Left lobe of liver (tissue), 2 donors: ENCODE results near the gene ERF. TPM values are rescaled to one million over a fixed set of nuclear protein-coding genes. Genes with fewer than 3 reads are reported as not detected.
"Not testable (repeated sequence)": the region's sequence is repeated elsewhere in the genome, so short reads cannot be mapped to it uniquely, and the experiment has no call there.

ENCODE experiments used
- ATAC-seq: fragments of 200-7000 bp; cut with Tn5 transposase; one replicate; pipeline ENCODE4 v1.9.1; 2020; ENCODE audit warnings: mild to moderate bottlenecking, moderate library complexity
- DNase-seq: peaks from one replicate; pipeline ENCODE4 v3.0.0-alpha.2; 2020; ENCODE audit warnings: low spot score
- total RNA-seq: library from RNA; stranded (reverse); gene quantifications from one replicate; pipeline ENCODE4 v1.2.1, GENCODE V29; 2021
- donor health status: DM: no; HTN: no; CAD: no; lungs with moderate emphysema.
- donor health status: DM: no; HTN: yes; CAD: no.

ERF gene
- total RNA-seq, 1 donor from 2014 or later = 35.9 TPM

- DNase-seq = no peak
- ATAC-seq = no peak
These were observed 21.4 kb upstream of the ERF start for GRCh38 chr19:42276284-42276683.

GRCh38 chr19:42275517-42275916, 20.6 kb upstream of the ERF start:
- ATAC-seq (no peak), DNase-seq (no peak)

- no peak for DNase-seq
- no peak for ATAC-seq
These were observed 20.2 kb upstream of the ERF start for GRCh38 chr19:42275103-42275502.

GRCh38 chr19:42274065-42274682, 19.2 kb upstream of the ERF start:
- DNase-seq (no peak), ATAC-seq (no peak)

- ATAC-seq (no peak), DNase-seq (no peak)
These were observed 18.6 kb upstream of the ERF start for GRCh38 chr19:42273407-42274064.

- ATAC-seq = no peak
These were observed 18.1 kb upstream of the ERF start for GRCh38 chr19:42272989-42273406.

GRCh38 chr19:42272535-42272897, 17.6 kb upstream of the ERF start:
- DNase-seq (no peak), ATAC-seq (no peak)

More at GRCh38 chr19:42272989-42273406, 18.1 kb upstream of the ERF start:
- no peak for DNase-seq

- ATAC-seq (no peak), DNase-seq (no peak)
These were observed 17.1 kb upstream of the ERF start for GRCh38 chr19:42271861-42272534.

- DNase-seq = peak; percentile 76
- ATAC-seq = peak; percentile 3
These were observed 16.1 kb upstream of the ERF start for GRCh38 chr19:42271045-42271419.

- peak; percentile 77 for DNase-seq
- peak; percentile 17 for ATAC-seq
These were observed 15.6 kb upstream of the ERF start for GRCh38 chr19:42270346-42271044.

- ATAC-seq (no peak), DNase-seq (peak; percentile 58)
These were observed 14.8 kb upstream of the ERF start for GRCh38 chr19:42269478-42270345.

- peak; percentile 78 for ATAC-seq
- peak; percentile 100 for DNase-seq
These were observed 14.0 kb upstream of the ERF start, which contains the start of gene CIC for GRCh38 chr19:42268704-42269477. TSS of gene CIC (plus strand) at chr19:42269252. CDS start at chr19:42271784, 2,532 bp downstream.

- peak; percentile 74 for ATAC-seq
- peak; percentile 99 for DNase-seq
These were observed 13.3 kb upstream of the ERF start for GRCh38 chr19:42268142-42268703.

GRCh38 chr19:42267644-42268141, 12.8 kb upstream of the ERF start:
- ATAC-seq (no peak), DNase-seq (no peak)

- not testable (repeated sequence) for DNase-seq
These were observed 12.1 kb upstream of the ERF start for GRCh38 chr19:42266928-42267603.

GRCh38 chr19:42266105-42266504, 11.2 kb upstream of the ERF start:
- ATAC-seq, DNase-seq: not testable (repeated sequence)

More at GRCh38 chr19:42266928-42267603, 12.1 kb upstream of the ERF start:
- ATAC-seq = not testable (repeated sequence)

- ATAC-seq = no peak
- DNase-seq = no peak
These were observed 6.8 kb upstream of the ERF start for GRCh38 chr19:42261763-42262162.

GRCh38 chr19:42257842-42258241, 2.9 kb upstream of the ERF start:
- not testable (repeated sequence) for DNase-seq, ATAC-seq
